ENCODE data around the gene TMCC1. TPM values are rescaled to one million over a fixed set of nuclear protein-coding genes. Genes with fewer than 3 reads are reported as not detected.

Gene TMCC1
- total RNA-seq, 1 experiment from 2014 or later = 6.2 TPM

GRCh38 chr3:129768728-129769127 is 124.8 kb downstream of the TMCC1 start:
- ChIA-PET CTCF (no interaction called here), POLR2A (ENCODE audit: unreplicated experiment) (no interaction called here)
- TF ChIP-seq CTCF (conservative IDR thresholded peaks at IDR 0.05; ENCODE audit: low read depth, low read length) = no peak
- no peak for TF ChIP-seq EZH2phosphoT487 (IDR thresholded peaks at IDR 0.05; ENCODE audit: borderline replicate concordance, low read length)
- no peak for TF ChIP-seq EZH2 (IDR thresholded peaks at IDR 0.05; ENCODE audit: low read length, unreplicated experiment)
- Histone ChIP-seq H3K27me3 (ENCODE audit: low read length) (no peaks in the 10 kb centered on the region), H3K9me2 (replicated peaks; ENCODE audit: low read length) (no peaks in the 10 kb centered on the region), H3K4me3 (ENCODE audit: low read length) (no peak overlapping the region), H2AFZ (ENCODE audit: low read length) (no peak overlapping the region), H3K9ac (ENCODE audit: low read length) (no peak overlapping the region), H3K4me2 (ENCODE audit: low read length) (no peak overlapping the region), H3K27ac (ENCODE audit: low read length) (no peak overlapping the region), H3K9me3 (ENCODE audit: low read length) (no peaks in the 10 kb centered on the region), H3K79me2 (ENCODE audit: low read length) (peaks cover 62% of the 10 kb centered on the region), H4K20me1 (ENCODE audit: low read length) (no peaks in the 10 kb centered on the region), H3K36me3 (ENCODE audit: low read depth, low read length) (no peaks in the 10 kb centered on the region), H3K4me1 (ENCODE audit: insufficient read depth, low read length) (no peaks in the 10 kb centered on the region), H3F3A (ENCODE audit: low read length, unreplicated experiment) (no peaks in the 10 kb centered on the region)
- DNase-seq (no peak), ATAC-seq (no peak)
- BruUV-seq (replicated peaks) = no TSS peak
- intact Hi-C loops (cut with micrococcal nuclease) = no loop called here

GRCh38 chr3:129766135-129766534 is 127.4 kb downstream of the TMCC1 start:
- no peaks in the 10 kb centered on the region for H3K4me1 ChIP-seq (ENCODE audit: insufficient read depth, low read length)
- TF ChIP-seq CTCF (conservative IDR thresholded peaks at IDR 0.05; ENCODE audit: low read depth, low read length) = no peak
- H3K4me3 ChIP-seq (ENCODE audit: low read length) = no peak overlapping the region
- no peak overlapping the region for H2AFZ ChIP-seq (ENCODE audit: low read length)
- no peak overlapping the region for H3K27ac ChIP-seq (ENCODE audit: low read length)
- POLR2A ChIA-PET (ENCODE audit: unreplicated experiment) = no interaction called here
- H3K9me2 ChIP-seq (replicated peaks; ENCODE audit: low read length) = no peaks in the 10 kb centered on the region
- H3K36me3 ChIP-seq (ENCODE audit: low read depth, low read length) = no peaks in the 10 kb centered on the region
- BruUV-seq (replicated peaks) = no TSS peak
- H3K79me2 ChIP-seq (ENCODE audit: low read length) = peaks cover 43% of the 10 kb centered on the region
- intact Hi-C loops (cut with micrococcal nuclease) = no loop called here
- no peaks in the 10 kb centered on the region for H3K9me3 ChIP-seq (ENCODE audit: low read length)
- H3K4me2 ChIP-seq (ENCODE audit: low read length) = no peak overlapping the region
- DNase-seq (no peak), ATAC-seq (no peak)
- H3K27me3 ChIP-seq (ENCODE audit: low read length) = no peaks in the 10 kb centered on the region
- H3F3A ChIP-seq (ENCODE audit: low read length, unreplicated experiment) = no peaks in the 10 kb centered on the region
- CTCF ChIA-PET = no interaction called here
- no peaks in the 10 kb centered on the region for H4K20me1 ChIP-seq (ENCODE audit: low read length)
- H3K9ac ChIP-seq (ENCODE audit: low read length) = no peak overlapping the region

DNA sequence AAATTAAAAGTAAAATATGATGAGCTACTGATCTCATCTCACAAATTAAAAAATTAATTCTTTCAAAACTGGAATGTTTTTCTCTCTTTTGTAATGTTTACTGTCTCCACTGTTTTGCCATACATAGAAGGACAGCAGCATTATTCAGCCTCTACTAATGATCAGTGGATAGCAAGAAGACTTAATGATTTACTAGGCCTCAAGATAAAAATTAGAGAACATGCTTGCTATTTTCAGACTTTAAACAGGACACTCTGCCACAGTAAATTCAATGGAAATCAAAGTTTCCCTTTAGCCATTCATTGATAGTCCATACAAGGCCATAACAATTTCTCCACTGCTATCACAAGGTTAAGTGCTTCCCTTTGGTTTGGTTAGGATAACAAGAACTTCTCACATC is 129.4 kb downstream of the TMCC1 start:
- H4K20me1 ChIP-seq (ENCODE audit: low read length) = no peaks in the 10 kb centered on the region
- intact Hi-C loops (cut with micrococcal nuclease) = no loop called here
- no peaks in the 10 kb centered on the region for H3K36me3 ChIP-seq (ENCODE audit: low read depth, low read length)
- H2AFZ ChIP-seq (ENCODE audit: low read length) = no peak overlapping the region
- H3K27me3 ChIP-seq (ENCODE audit: low read length) = no peaks in the 10 kb centered on the region
- no peak overlapping the region for H3K4me2 ChIP-seq (ENCODE audit: low read length)
- no peak overlapping the region for H3K9ac ChIP-seq (ENCODE audit: low read length)
- ChIA-PET POLR2A (ENCODE audit: unreplicated experiment) (no interaction called here), CTCF (interaction anchor here (0.7 kb wide), 1 partner anchor 57 kb away, joined by 4 read pairs; no protein-coding TSS in a partner anchor)
- no TSS peak for BruUV-seq (replicated peaks)
- TF ChIP-seq EZH2phosphoT487 (IDR thresholded peaks at IDR 0.05; ENCODE audit: borderline replicate concordance, low read length) (no peak), EZH2 (IDR thresholded peaks at IDR 0.05; ENCODE audit: low read length, unreplicated experiment) (no peak), CTCF (conservative IDR thresholded peaks at IDR 0.05; ENCODE audit: low read depth, low read length) (no peak)
- ATAC-seq = no peak
- no peak for DNase-seq
- peaks cover 30% of the 10 kb centered on the region; the same call in 1 of the 2 replicates for H3K79me2 ChIP-seq (ENCODE audit: low read length)
- H3K27ac ChIP-seq (ENCODE audit: low read length) = no peak overlapping the region
- no peaks in the 10 kb centered on the region for H3K9me2 ChIP-seq (replicated peaks; ENCODE audit: low read length)
- no peaks in the 10 kb centered on the region for H3F3A ChIP-seq (ENCODE audit: low read length, unreplicated experiment)
- no peaks in the 10 kb centered on the region for H3K9me3 ChIP-seq (ENCODE audit: low read length)
- H3K4me1 ChIP-seq (ENCODE audit: insufficient read depth, low read length) = no peaks in the 10 kb centered on the region
- no peak overlapping the region for H3K4me3 ChIP-seq (ENCODE audit: low read length)
